GM12878 (cell line): Measurements from ENCODE around the gene MRPL41. TPM values are rescaled to one million over a fixed set of nuclear protein-coding genes. Genes with fewer than 3 reads are reported as not detected.

Experiments used
- ATAC-seq: fragments of 200-7000 bp; cut with Tn5 transposase; 3 replicates; pipeline ENCODE4 v1.9.1; 2020; ENCODE audit warnings: mild to moderate bottlenecking, moderate library complexity
- BruUV-seq: library from RNA; stranded (reverse); fragments of 400-500 nt; replicated peaks from 2 replicates; lab custom pipeline; 2021; lab: Mats Ljungman, UMichigan
- CTCF ChIA-PET: fragments of 300-600 bp; sonication (Branson Sonifier 250); formaldehyde crosslinking; extraction: SDS; loops from one replicate; lab custom pipeline; 2021; ENCODE audit warnings: inconsistent platforms; lab: Yijun Ruan, JAX
- POLR2A ChIA-PET: fragments of 350-600 bp; formaldehyde crosslinking; extraction: SDS; loops from one replicate; lab custom pipeline; 2021; ENCODE audit warnings: inconsistent platforms; lab: Charles Lee
- RAD21 ChIA-PET: fragments of 300-600 bp; sonication (Branson Sonifier 250); formaldehyde crosslinking; loops from one replicate; lab custom pipeline; 2023; ENCODE audit warnings: antibody characterized with exemption; ENCODE audit not compliant: unreplicated experiment; lab: Charles Lee
- SMC1A ChIA-PET: fragments of 300-600 bp; sonication (Branson Sonifier 250); formaldehyde crosslinking; loops from one replicate; lab custom pipeline; 2023; ENCODE audit not compliant: unreplicated experiment, uncharacterized antibody; lab: Charles Lee
- DNase-seq: peaks from one replicate; pipeline ENCODE4 v3.0.0-alpha.2; 2011; ENCODE audit warnings: low read depth, low spot score
- FAIRE-seq: peaks from 3 replicates; lab custom pipeline; 2011; peaks lifted over from hg19 to GRCh38; lab: Jason Lieb, UNC
- H2AFZ ChIP-seq: 2 replicates; pipeline ENCODE4 v1.6.0; 2011; ENCODE audit warnings: low read depth, low read length, control low read depth; ENCODE audit not compliant: control insufficient read depth
- H3K27ac ChIP-seq: 2 replicates; pipeline ENCODE4 v1.5.1; 2011; ENCODE audit warnings: control low read depth; ENCODE audit not compliant: control insufficient read depth, insufficient read depth
- H3K27me3 ChIP-seq, 2 experiments: replicated peaks in 1 of 2; 2 replicates each; pipeline versions ENCODE4 v1.6.0 to v1.6.1; 2011; ENCODE audit warnings: low read length in 1 of 2; ENCODE audit not compliant: control insufficient read depth in 2 of 2, insufficient read depth in 2 of 2
- H3K36me3 ChIP-seq, 2 experiments: 2 replicates each; pipeline ENCODE4 v1.5.1; 2011; ENCODE audit warnings: low read length in 1 of 2; ENCODE audit not compliant: control insufficient read depth in 2 of 2, insufficient read depth in 2 of 2
- H3K4me1 ChIP-seq: 2 replicates; pipeline ENCODE4 v1.6.1; 2011; ENCODE audit warnings: mild to moderate bottlenecking, low read length, moderate library complexity, mixed read lengths; ENCODE audit not compliant: control insufficient read depth, insufficient read depth
- H3K4me2 ChIP-seq: 2 replicates; pipeline ENCODE4 v1.6.0; 2011; ENCODE audit warnings: control low read depth; ENCODE audit not compliant: control insufficient read depth, insufficient read depth
- H3K4me3 ChIP-seq: fragments of 200-600 bp; sonication (generic); 2 replicates; pipeline ENCODE4 v1.5.1; 2016
- H3K79me2 ChIP-seq: 2 replicates; pipeline ENCODE4 v1.6.0; 2011; ENCODE audit warnings: low read length; ENCODE audit not compliant: control insufficient read depth, insufficient read depth
- H3K9ac ChIP-seq: 2 replicates; pipeline ENCODE4 v1.8.0; 2011; ENCODE audit warnings: low read length, control low read depth, mixed read lengths; ENCODE audit not compliant: control insufficient read depth, insufficient read depth
- H3K9me3 ChIP-seq: replicated peaks from 3 replicates; pipeline ENCODE4 v1.5.1; 2011; ENCODE audit warnings: mild to moderate bottlenecking, low read length; ENCODE audit not compliant: control insufficient read depth, insufficient read depth
- H4K20me1 ChIP-seq: 2 replicates; pipeline ENCODE4 v1.6.0; 2011; ENCODE audit not compliant: control insufficient read depth, insufficient read depth
- BACH1 ChIP-seq: fragments of 450-650 bp; IDR thresholded peaks from 2 replicates; pipeline ENCODE4 v1.6.1; 2017; ENCODE audit warnings: mild to moderate bottlenecking, borderline replicate concordance
- CBX3 ChIP-seq: fragments of 200-600 bp; sonication (generic); IDR thresholded peaks from 2 replicates; pipeline ENCODE4 v1.6.1; 2016; ENCODE audit warnings: low read depth, borderline replicate concordance
- CHD1 ChIP-seq: IDR thresholded peaks from 2 replicates; pipeline ENCODE4 v1.6.1; 2012; ENCODE audit warnings: low read depth, low read length, improper control_type of control experiment
- FOXM1 ChIP-seq: IDR thresholded peaks from 2 replicates; pipeline ENCODE4 v1.6.1; 2012; ENCODE audit warnings: low read depth, mild to moderate bottlenecking, inconsistent platforms, low read length, moderate library complexity
- HCFC1 ChIP-seq: fragments of 150-350 bp; IDR thresholded peaks from 2 replicates; pipeline ENCODE4 v1.6.1; 2014; ENCODE audit warnings: low read length
- IRF4 ChIP-seq: IDR thresholded peaks from 2 replicates; pipeline ENCODE4 v1.6.1; 2011; ENCODE audit warnings: low read depth, low read length
- MEF2A ChIP-seq: IDR thresholded peaks from 2 replicates; pipeline ENCODE4 v1.6.1; 2011; ENCODE audit warnings: low read depth, mild to moderate bottlenecking, low read length, moderate library complexity; ENCODE audit not compliant: insufficient read depth
- MEF2B ChIP-seq: fragments of 450-650 bp; IDR thresholded peaks from 2 replicates; pipeline ENCODE4 v1.6.1; 2018; ENCODE audit warnings: mild to moderate bottlenecking, moderate library complexity; ENCODE audit not compliant: partially characterized antibody, poor library complexity, severe bottlenecking
- MTA3 ChIP-seq: IDR thresholded peaks from 2 replicates; pipeline ENCODE4 v1.6.1; 2012; ENCODE audit warnings: low read length, inconsistent platforms, borderline replicate concordance
- NKRF ChIP-seq: fragments of 450-650 bp; conservative IDR thresholded peaks from 2 replicates; pipeline ENCODE4 v1.6.1; 2017; ENCODE audit warnings: mild to moderate bottlenecking, moderate library complexity
- PML ChIP-seq: IDR thresholded peaks from 2 replicates; pipeline ENCODE4 v1.6.1; 2012; ENCODE audit warnings: low read length, inconsistent platforms
- POLR2A ChIP-seq: IDR thresholded peaks from 2 replicates; pipeline ENCODE4 v1.6.1; 2011; ENCODE audit warnings: low read depth, mild to moderate bottlenecking, low read length
- RCOR1 ChIP-seq: conservative IDR thresholded peaks from 2 replicates; pipeline ENCODE4 v1.6.1; 2012; ENCODE audit warnings: low read depth, low read length, improper control_type of control experiment
- SIN3A ChIP-seq: IDR thresholded peaks from 2 replicates; pipeline ENCODE4 v1.6.1; 2012; ENCODE audit warnings: low read depth, low read length, improper control_type of control experiment
- STAT3 ChIP-seq: IDR thresholded peaks from 2 replicates; pipeline ENCODE4 v1.6.1; 2011; ENCODE audit warnings: low read depth, low read length, improper control_type of control experiment
- YBX1 ChIP-seq: fragments of 450-650 bp; IDR thresholded peaks from 2 replicates; pipeline ENCODE4 v1.6.1; 2016; ENCODE audit warnings: antibody characterized with exemption
- WGBS: methylation state at CpG from one replicate; pipeline ENCODE4 v1.1.6; 2016; ENCODE audit warnings: low lambda C conversion rate; ENCODE audit not compliant: insufficient replicate concordance, insufficient coverage; ENCODE audit errors: missing lambda C conversion rate; 5-methylcytosine and 5-hydroxymethylcytosine counted together
- in situ Hi-C: fragments of 300-500 bp; cut with MboI; formaldehyde crosslinking; loops from 9 replicates; pipeline ENCODE4 v1.14.3; 2018; ENCODE audit warnings: mixed read lengths
- intact Hi-C: fragments of 100-400 bp; cut with micrococcal nuclease; formaldehyde crosslinking; loops from one replicate; pipeline ENCODE4 v1.14.2; 2022; ENCODE audit not compliant: unreplicated experiment
- polyA plus RNA-seq, 11 experiments: library from polyadenylated mRNA; depleted of rRNA in 4 of 11; unstranded in 6 of 11; stranded (reverse) in 5 of 11; fragments of >200 nt; fragmentation: Nextera tagmentation in 4 of 11; fragmentation: Illumina TruSeq in 1 of 11; extraction: Ambion mirVana in 4 of 11; extraction: Trizol in 1 of 11; gene quantifications; 1 replicate in 1 of 11; 2 replicates in 10 of 11; pipeline versions ENCODE4 v1.2.1 to v1.2.3, GENCODE V29; 2011 to 2016; ENCODE audit warnings: inconsistent platforms in 2 of 11, missing spikeins in 2 of 11, low read depth in 1 of 11
- total RNA-seq, 4 experiments: library from RNA; depleted of rRNA in 3 of 4; stranded (reverse); fragments of >200 nt in 3 of 4; fragmentation: Illumina TruSeq in 1 of 4; extraction: Trizol in 1 of 4; gene quantifications; 2 replicates each; pipeline versions ENCODE4 v1.2.1 to v1.2.3, GENCODE V29; 2013 to 2021
- TF ChIP-seq, protein P1 (sequence below): fragments of 450-650 bp; IDR thresholded peaks from 2 replicates; pipeline ENCODE4 v1.6.1; 2017; ENCODE audit warnings: mild to moderate bottlenecking, moderate library complexity
- TF ChIP-seq, protein P2 (sequence below): fragments of 450-650 bp; IDR thresholded peaks from 2 replicates; pipeline ENCODE4 v1.6.1; 2018; ENCODE audit warnings: borderline replicate concordance, mild to moderate bottlenecking; ENCODE audit not compliant: partially characterized antibody

Gene MRPL41
- total and polyA plus RNA-seq, 10 of the 15 experiments (the other 5 are each of a cell fraction or from before 2014, with no cell fraction given), result 1.3 to 116 (median 40.1) TPM

- Histone ChIP-seq H3K27me3 (no peaks in the 10 kb centered on the region), H4K20me1 (no peaks in the 10 kb centered on the region), H3K27ac (no peak overlapping the region), H3K4me2 (no peak overlapping the region), H3K4me1 (peaks cover 14% of the 10 kb centered on the region), H3K4me3 (no peak overlapping the region), H3K9me3 (no peaks in the 10 kb centered on the region), H2AFZ (no peak overlapping the region), H3K36me3 (peaks cover 9 to 18% of the 10 kb centered on the region in 2 experiments), H3K9ac (no peak overlapping the region), H3K79me2 (peaks cover 11% of the 10 kb centered on the region)
- ChIA-PET CTCF (no interaction called here), SMC1A (no interaction called here), POLR2A (interaction anchor here (0.5 kb wide), 1 partner anchor 293 kb away, joined by 4 read pairs; no protein-coding TSS in a partner anchor), RAD21 (no interaction called here)
- WGBS, result 38% methylated on average over 1 of the region's 1 CpG
- ATAC-seq (no peak), DNase-seq (no peak), FAIRE-seq (no peak)
- in situ Hi-C loops, result no loop called here
- intact Hi-C loops, result no loop called here
- no TSS peak for BruUV-seq
- no peak for TF ChIP-seq RCOR1
- TF ChIP-seq STAT3, result no peak
- TF ChIP-seq, protein P1, sequence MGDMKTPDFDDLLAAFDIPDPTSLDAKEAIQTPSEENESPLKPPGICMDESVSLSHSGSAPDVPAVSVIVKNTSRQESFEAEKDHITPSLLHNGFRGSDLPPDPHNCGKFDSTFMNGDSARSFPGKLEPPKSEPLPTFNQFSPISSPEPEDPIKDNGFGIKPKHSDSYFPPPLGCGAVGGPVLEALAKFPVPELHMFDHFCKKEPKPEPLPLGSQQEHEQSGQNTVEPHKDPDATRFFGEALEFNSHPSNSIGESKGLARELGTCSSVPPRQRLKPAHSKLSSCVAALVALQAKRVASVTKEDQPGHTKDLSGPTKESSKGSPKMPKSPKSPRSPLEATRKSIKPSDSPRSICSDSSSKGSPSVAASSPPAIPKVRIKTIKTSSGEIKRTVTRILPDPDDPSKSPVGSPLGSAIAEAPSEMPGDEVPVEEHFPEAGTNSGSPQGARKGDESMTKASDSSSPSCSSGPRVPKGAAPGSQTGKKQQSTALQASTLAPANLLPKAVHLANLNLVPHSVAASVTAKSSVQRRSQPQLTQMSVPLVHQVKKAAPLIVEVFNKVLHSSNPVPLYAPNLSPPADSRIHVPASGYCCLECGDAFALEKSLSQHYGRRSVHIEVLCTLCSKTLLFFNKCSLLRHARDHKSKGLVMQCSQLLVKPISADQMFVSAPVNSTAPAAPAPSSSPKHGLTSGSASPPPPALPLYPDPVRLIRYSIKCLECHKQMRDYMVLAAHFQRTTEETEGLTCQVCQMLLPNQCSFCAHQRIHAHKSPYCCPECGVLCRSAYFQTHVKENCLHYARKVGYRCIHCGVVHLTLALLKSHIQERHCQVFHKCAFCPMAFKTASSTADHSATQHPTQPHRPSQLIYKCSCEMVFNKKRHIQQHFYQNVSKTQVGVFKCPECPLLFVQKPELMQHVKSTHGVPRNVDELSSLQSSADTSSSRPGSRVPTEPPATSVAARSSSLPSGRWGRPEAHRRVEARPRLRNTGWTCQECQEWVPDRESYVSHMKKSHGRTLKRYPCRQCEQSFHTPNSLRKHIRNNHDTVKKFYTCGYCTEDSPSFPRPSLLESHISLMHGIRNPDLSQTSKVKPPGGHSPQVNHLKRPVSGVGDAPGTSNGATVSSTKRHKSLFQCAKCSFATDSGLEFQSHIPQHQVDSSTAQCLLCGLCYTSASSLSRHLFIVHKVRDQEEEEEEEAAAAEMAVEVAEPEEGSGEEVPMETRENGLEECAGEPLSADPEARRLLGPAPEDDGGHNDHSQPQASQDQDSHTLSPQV, result no peak
- no peak for TF ChIP-seq MTA3
- TF ChIP-seq, protein P2, sequence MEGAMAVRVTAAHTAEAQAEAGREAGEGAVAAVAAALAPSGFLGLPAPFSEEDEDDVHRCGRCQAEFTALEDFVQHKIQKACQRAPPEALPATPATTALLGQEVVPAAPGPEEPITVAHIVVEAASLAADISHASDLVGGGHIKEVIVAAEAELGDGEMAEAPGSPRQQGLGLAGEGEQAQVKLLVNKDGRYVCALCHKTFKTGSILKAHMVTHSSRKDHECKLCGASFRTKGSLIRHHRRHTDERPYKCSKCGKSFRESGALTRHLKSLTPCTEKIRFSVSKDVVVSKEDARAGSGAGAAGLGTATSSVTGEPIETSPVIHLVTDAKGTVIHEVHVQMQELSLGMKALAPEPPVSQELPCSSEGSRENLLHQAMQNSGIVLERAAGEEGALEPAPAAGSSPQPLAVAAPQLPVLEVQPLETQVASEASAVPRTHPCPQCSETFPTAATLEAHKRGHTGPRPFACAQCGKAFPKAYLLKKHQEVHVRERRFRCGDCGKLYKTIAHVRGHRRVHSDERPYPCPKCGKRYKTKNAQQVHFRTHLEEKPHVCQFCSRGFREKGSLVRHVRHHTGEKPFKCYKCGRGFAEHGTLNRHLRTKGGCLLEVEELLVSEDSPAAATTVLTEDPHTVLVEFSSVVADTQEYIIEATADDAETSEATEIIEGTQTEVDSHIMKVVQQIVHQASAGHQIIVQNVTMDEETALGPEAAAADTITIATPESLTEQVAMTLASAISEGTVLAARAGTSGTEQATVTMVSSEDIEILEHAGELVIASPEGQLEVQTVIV, result no peak
- no peak for TF ChIP-seq POLR2A
- no peak for TF ChIP-seq NKRF
- TF ChIP-seq BACH1, result no peak
- TF ChIP-seq YBX1, result no peak
- TF ChIP-seq HCFC1, result no peak
- TF ChIP-seq PML, result no peak
- TF ChIP-seq FOXM1, result no peak
- TF ChIP-seq IRF4, result no peak
- TF ChIP-seq MEF2A, result no peak
- TF ChIP-seq CHD1, result no peak
- no peak for TF ChIP-seq SIN3A
- no peak for TF ChIP-seq CBX3
- TF ChIP-seq MEF2B, result no peak
Measured at GRCh38 chr9:137554349-137554748, 2.7 kb downstream of the MRPL41 start.
